Calu3 (cell line): ENCODE measurements around the gene CYGB. TPM values are rescaled to one million over a fixed set of nuclear protein-coding genes. Genes with fewer than 3 reads are reported as not detected.
"Not testable (repeated sequence)": the region's sequence is repeated elsewhere in the genome, so short reads cannot be mapped to it uniquely, and the experiment has no call there.

Source experiments
- BruUV-seq: library from RNA; stranded (reverse); fragments of 400-500 nt; replicated peaks from 2 replicates; lab custom pipeline; 2021; lab: Mats Ljungman, UMichigan
- CTCF ChIA-PET: fragments of 300-600 bp; sonication (Branson Sonifier 250); formaldehyde crosslinking; loops from one replicate; lab custom pipeline; 2022; ENCODE audit warnings: antibody characterized with exemption; lab: Charles Lee
- DNase-seq: peaks from one replicate; pipeline ENCODE4 v3.0.0; 2022
- H3K27ac Mint-ChIP-seq: one replicate; pipeline ENCODE4 v1.8.0; 2022; ENCODE audit warnings: mixed read lengths; ENCODE audit not compliant: unreplicated experiment
- H3K27me3 Mint-ChIP-seq: one replicate; pipeline ENCODE4 v1.8.0; 2022; ENCODE audit warnings: mixed read lengths; ENCODE audit not compliant: unreplicated experiment
- H3K36me3 Mint-ChIP-seq: one replicate; pipeline ENCODE4 v1.8.0; 2022; ENCODE audit warnings: mild to moderate bottlenecking, moderate library complexity, mixed read lengths; ENCODE audit not compliant: insufficient read depth, unreplicated experiment
- H3K4me1 Mint-ChIP-seq: one replicate; pipeline ENCODE4 v1.8.0; 2022; ENCODE audit warnings: mild to moderate bottlenecking, low read depth, mixed read lengths; ENCODE audit not compliant: unreplicated experiment
- H3K4me3 Mint-ChIP-seq: one replicate; pipeline ENCODE4 v1.8.0; 2022; ENCODE audit warnings: mild to moderate bottlenecking, low read depth, moderate library complexity, mixed read lengths; ENCODE audit not compliant: unreplicated experiment
- H3K9me3 Mint-ChIP-seq: one replicate; pipeline ENCODE4 v1.8.0; 2022; ENCODE audit warnings: low read depth, mixed read lengths; ENCODE audit not compliant: unreplicated experiment
- CTCF ChIP-seq: fragments of 200-600 bp; IDR thresholded peaks from one replicate; pipeline ENCODE4 v1.8.0; 2022; ENCODE audit warnings: antibody characterized with exemption; ENCODE audit not compliant: unreplicated experiment
- intact Hi-C: fragments of 100-400 bp; cut with micrococcal nuclease; formaldehyde crosslinking; loops from one replicate; pipeline ENCODE4 v1.10.0; 2022; ENCODE audit not compliant: unreplicated experiment
- total RNA-seq: library from RNA; stranded (reverse); gene quantifications from 2 replicates; pipeline ENCODE4 v1.2.3, GENCODE V29; 2022

CYGB gene
- total RNA-seq, 1 experiment from 2014 or later: not detected

- H3K9me3 Mint-ChIP-seq, intact Hi-C loops, DNase-seq, CTCF ChIA-PET, H3K27me3 Mint-ChIP-seq, H3K27ac Mint-ChIP-seq, BruUV-seq, H3K4me3 Mint-ChIP-seq: not testable (repeated sequence)
- H3K36me3 Mint-ChIP-seq: peaks cover 94% of the 10 kb centered on the region
- peaks cover 39% of the 10 kb centered on the region for H3K4me1 Mint-ChIP-seq
These were observed 25.9 kb upstream of the CYGB start for GRCh38 chr17:76563359-76563758.

- no peak overlapping the region for H3K4me3 Mint-ChIP-seq
- H3K9me3 Mint-ChIP-seq: no peaks in the 10 kb centered on the region
- CTCF ChIA-PET: interaction anchor here (0.6 kb wide), 1 partner anchor 57 kb away, joined by 8 read pairs; no protein-coding TSS in a partner anchor
- DNase-seq: no peak
- no peak overlapping the region for H3K27ac Mint-ChIP-seq
- intact Hi-C loops: no loop called here
- H3K36me3 Mint-ChIP-seq: peaks cover 94% of the 10 kb centered on the region
- H3K4me1 Mint-ChIP-seq: peaks cover 33% of the 10 kb centered on the region
- H3K27me3 Mint-ChIP-seq: no peaks in the 10 kb centered on the region
- TF ChIP-seq CTCF: no peak
- BruUV-seq: no TSS peak
These were observed 25.2 kb upstream of the CYGB start for GRCh38 chr17:76562734-76563148.

GRCh38 chr17:76561799-76562268 is 24.3 kb upstream of the CYGB start:
- Mint-ChIP-seq H3K4me1 (peaks cover 24% of the 10 kb centered on the region), H3K36me3 (peaks cover 94% of the 10 kb centered on the region), H3K4me3 (peak overlapping the region; percentile 12), H3K27ac (no peak overlapping the region), H3K9me3 (no peaks in the 10 kb centered on the region), H3K27me3 (no peaks in the 10 kb centered on the region)
- no peak for DNase-seq
- intact Hi-C loops: no loop called here
- CTCF ChIA-PET: interaction anchor here (0.7 kb wide), 1 partner anchor 65 kb away, joined by 4 read pairs; no protein-coding TSS in a partner anchor
- BruUV-seq: no TSS peak
- no peak for TF ChIP-seq CTCF

- intact Hi-C loops: no loop called here
- H3K27ac Mint-ChIP-seq: no peak overlapping the region
- CTCF ChIA-PET: no interaction called here
- H3K27me3 Mint-ChIP-seq: no peaks in the 10 kb centered on the region
- peak overlapping the region; percentile 12 for H3K4me3 Mint-ChIP-seq
- no peaks in the 10 kb centered on the region for H3K9me3 Mint-ChIP-seq
- BruUV-seq: no TSS peak
- peaks cover 19% of the 10 kb centered on the region for H3K4me1 Mint-ChIP-seq
- H3K36me3 Mint-ChIP-seq: peaks cover 94% of the 10 kb centered on the region
- TF ChIP-seq CTCF: no peak
- no peak for DNase-seq
These were observed 23.8 kb upstream of the CYGB start for GRCh38 chr17:76561332-76561731.

- Mint-ChIP-seq H3K27me3 (no peaks in the 10 kb centered on the region), H3K4me3 (no peak overlapping the region), H3K36me3 (peaks cover 90% of the 10 kb centered on the region), H3K27ac (no peak overlapping the region), H3K4me1 (peaks cover 14% of the 10 kb centered on the region), H3K9me3 (no peaks in the 10 kb centered on the region)
- DNase-seq: no peak
- CTCF ChIA-PET: no interaction called here
- TF ChIP-seq CTCF: no peak
- BruUV-seq: no TSS peak
- intact Hi-C loops: no loop called here
These were observed 23.3 kb upstream of the CYGB start for GRCh38 chr17:76560877-76561221.
